HG03045 (cell line): ENCODE measurements around the gene HTRA3.

Experiments
- ATAC-seq: cut with Tn5 transposase; IDR thresholded peaks from one replicate; pipeline ENCODE4 v1.9.1; 2021; ENCODE audit warnings: mild to moderate bottlenecking, moderate library complexity; ENCODE audit not compliant: unreplicated experiment

HTRA3 gene

GRCh38 chr4:8321771-8322170 lies 52.2 kb downstream of the HTRA3 start:
- no peak for ATAC-seq

- no peak for ATAC-seq
Measured at GRCh38 chr4:8322794-8323704, 53.5 kb downstream of the HTRA3 start.

GRCh38 chr4:8323947-8324555 lies 54.5 kb downstream of the HTRA3 start:
- ATAC-seq, result no peak

GRCh38 chr4:8324640-8325239 lies 55.2 kb downstream of the HTRA3 start:
- ATAC-seq, result no peak

- no peak for ATAC-seq
Measured at GRCh38 chr4:8325291-8325973, 55.9 kb downstream of the HTRA3 start.

GRCh38 chr4:8326206-8326605 lies 56.7 kb downstream of the HTRA3 start:
- no peak for ATAC-seq

GRCh38 chr4:8328456-8328855 lies 58.9 kb downstream of the HTRA3 start:
- no peak for ATAC-seq

GRCh38 chr4:8328866-8329559 lies 59.5 kb downstream of the HTRA3 start:
- no peak for ATAC-seq

- ATAC-seq, result no peak
Measured at GRCh38 chr4:8329560-8329858, 60.0 kb downstream of the HTRA3 start.

GRCh38 chr4:8329859-8330761 lies 60.6 kb downstream of the HTRA3 start:
- ATAC-seq, result no peak

- ATAC-seq, result no peak
Measured at GRCh38 chr4:8330821-8331574, 61.4 kb downstream of the HTRA3 start.

- no peak for ATAC-seq
Measured at GRCh38 chr4:8331575-8331955, 62.0 kb downstream of the HTRA3 start.

GRCh38 chr4:8332038-8332857 lies 62.7 kb downstream of the HTRA3 start:
- no peak for ATAC-seq

GRCh38 chr4:8332891-8333331 lies 63.4 kb downstream of the HTRA3 start:
- no peak for ATAC-seq

GRCh38 chr4:8333726-8334460 lies 64.3 kb downstream of the HTRA3 start:
- no peak for ATAC-seq

- no peak for ATAC-seq
Measured at GRCh38 chr4:8334786-8335460, 65.4 kb downstream of the HTRA3 start.

GRCh38 chr4:8335848-8336247 lies 66.3 kb downstream of the HTRA3 start:
- ATAC-seq, result no peak
